Activated CD4-positive, alpha-beta T cell treated with anti-CD3 and anti-CD28 coated beads, Interleukin-2, amount 50 U/mL, for 16 hours (primary cell): ENCODE data around the gene ATP6V1G2.
A peak's percentile ranks its signal among the peaks of the same experiment; 100 is the strongest.
"Not testable (repeated sequence)": the region's sequence is repeated elsewhere in the genome, so short reads cannot be mapped to it uniquely, and the experiment has no call there.

ENCODE experiments used
- DNase-seq: peaks from one replicate; pipeline ENCODE4 v3.0.0-alpha.2; 2020

The ATP6V1G2 gene

GRCh38 chr6:31525932-31526591 lies 20.3 kb downstream of the ATP6V1G2 start:
- no peak for DNase-seq

GRCh38 chr6:31525553-31525931 lies 20.9 kb downstream of the ATP6V1G2 start:
- no peak for DNase-seq

- DNase-seq = no peak
These were observed 24.6 kb downstream of the ATP6V1G2 start for GRCh38 chr6:31521835-31522234.

- no peak for DNase-seq
These were observed 32.8 kb downstream of the ATP6V1G2 start for GRCh38 chr6:31513456-31514165.

GRCh38 chr6:31510007-31510406 lies 36.4 kb downstream of the ATP6V1G2 start:
- no peak for DNase-seq

- DNase-seq = not testable (repeated sequence)
These were observed 37.4 kb downstream of the ATP6V1G2 start for GRCh38 chr6:31509036-31509435.

- peak; percentile 14 for DNase-seq
These were observed 43.8 kb downstream of the ATP6V1G2 start for GRCh38 chr6:31502586-31502985.

GRCh38 chr6:31499648-31500047 lies 46.8 kb downstream of the ATP6V1G2 start:
- not testable (repeated sequence) for DNase-seq

- DNase-seq = peak; percentile 6
These were observed 47.7 kb downstream of the ATP6V1G2 start for GRCh38 chr6:31498748-31499147.

GRCh38 chr6:31497531-31498476 lies 48.6 kb downstream of the ATP6V1G2 start, which contains the start of gene MICB:
Gene MICB (plus strand): TSS chr6:31498145. CDS start chr6:31498194, 49 bp downstream.
- DNase-seq = peak; percentile 91

- peak; percentile 10 for DNase-seq
These were observed 49.6 kb downstream of the ATP6V1G2 start for GRCh38 chr6:31496826-31497225.

GRCh38 chr6:31495580-31495979 lies 50.8 kb downstream of the ATP6V1G2 start:
- DNase-seq = no peak
